Vagina (tissue), 2 donors: ENCODE measurements around the gene ANKRD60. TPM values are rescaled to one million over a fixed set of nuclear protein-coding genes. Genes with fewer than 3 reads are reported as not detected.
A peak's percentile ranks its signal among the peaks of the same experiment; 100 is the strongest.

Source experiments
- DNase-seq, 2 donors: peaks; one replicate each; pipeline ENCODE4 v3.0.0-alpha.2; 2017; ENCODE audit errors: extremely low spot score in 2 of 2
- H3K27ac ChIP-seq: fragments of 200-600 bp; sonication (generic); one replicate; pipeline ENCODE4 v1.5.1; 2019
- H3K27me3 ChIP-seq: fragments of 200-600 bp; sonication (generic); one replicate; pipeline ENCODE4 v1.5.1; 2019
- H3K36me3 ChIP-seq, 2 donors: fragments of 200-600 bp; sonication (generic); one replicate each; pipeline ENCODE4 v1.5.1; 2017 to 2019
- H3K4me1 ChIP-seq: fragments of 200-600 bp; sonication (generic); one replicate; pipeline ENCODE4 v1.5.1; 2019
- H3K4me3 ChIP-seq, 2 donors: fragments of 200-600 bp; sonication (generic); 1 replicate in 1 of 2; 2 replicates in 1 of 2; pipeline ENCODE4 v1.5.1; 2016 to 2019
- H3K9me3 ChIP-seq: fragments of 200-600 bp; sonication (generic); one replicate; pipeline ENCODE4 v1.5.1; 2019
- CTCF ChIP-seq, 3 experiments: fragments of 450-650 bp in 2 of 3; fragments of 200-600 bp in 1 of 3; sonication (generic) in 1 of 3; IDR thresholded peaks; one replicate each; pipeline ENCODE4 v1.5.1; 2017 to 2019; ENCODE audit warnings: antibody characterized with exemption in 3 of 3, mild to moderate bottlenecking in 2 of 3, moderate library complexity in 2 of 3
- POLR2A ChIP-seq, 2 donors: fragments of 450-650 bp; IDR thresholded peaks; one replicate each; pipeline ENCODE4 v1.6.1; 2017; ENCODE audit warnings: antibody characterized with exemption in 2 of 2, mild to moderate bottlenecking in 2 of 2, moderate library complexity in 2 of 2
- POLR2AphosphoS5 ChIP-seq, 2 donors: sonication (generic); formaldehyde crosslinking; IDR thresholded peaks; one replicate each; pipeline ENCODE4 v1.9.0; 2017; ENCODE audit warnings: antibody characterized with exemption in 2 of 2, mild to moderate bottlenecking in 2 of 2, low read depth in 1 of 2; ENCODE audit not compliant: insufficient read depth in 1 of 2
- intact Hi-C: fragments of 100-400 bp; cut with DNase I; formaldehyde crosslinking; loops from one replicate; pipeline ENCODE4 v1.15.1; 2023
- total RNA-seq: library from RNA; depleted of rRNA; stranded (reverse); fragments of >200 nt; gene quantifications from one replicate; pipeline ENCODE4 v1.2.3, GENCODE V29; 2016

The ANKRD60 gene
- total RNA-seq, 1 donor from 2014 or later = not detected

- Histone ChIP-seq H3K36me3 (no peaks in the 10 kb centered on the region), H3K27me3 (no peaks in the 10 kb centered on the region), H3K4me1 (no peaks in the 10 kb centered on the region), H3K4me3 (no peak overlapping the region), H3K27ac (no peak overlapping the region), H3K9me3 (no peaks in the 10 kb centered on the region)
- TF ChIP-seq POLR2A (IDR thresholded peaks at IDR 0.05) (no peak), CTCF (IDR thresholded peaks at IDR 0.05) (no peak), POLR2AphosphoS5 (IDR thresholded peaks at IDR 0.05; ENCODE audit: insufficient read depth in 1 of 2, low read depth in 1 of 2) (no peak)
- intact Hi-C loops = loop anchor here (10.0 kb wide), 2 partner anchors 420 to 810 kb away; no protein-coding TSS in a partner anchor
- DNase-seq = no peak
Measured at GRCh38 chr20:58195047-58195446, 33.4 kb downstream of the ANKRD60 start.

- no peak overlapping the region for H3K4me3 ChIP-seq
- no peak for DNase-seq
- no peaks in the 10 kb centered on the region for H3K27me3 ChIP-seq
- intact Hi-C loops = loop anchor here (10.0 kb wide), 2 partner anchors 419 to 809 kb away; no protein-coding TSS in a partner anchor
- no peak for TF ChIP-seq CTCF (IDR thresholded peaks at IDR 0.05)
- TF ChIP-seq POLR2AphosphoS5 (IDR thresholded peaks at IDR 0.05; ENCODE audit: insufficient read depth in 1 of 2, low read depth in 1 of 2) = no peak
- TF ChIP-seq POLR2A (IDR thresholded peaks at IDR 0.05) = no peak
- H3K36me3 ChIP-seq = no peaks in the 10 kb centered on the region
- no peak overlapping the region for H3K27ac ChIP-seq
- no peaks in the 10 kb centered on the region for H3K4me1 ChIP-seq
- H3K9me3 ChIP-seq = no peaks in the 10 kb centered on the region
Measured at GRCh38 chr20:58194175-58194791, 34.2 kb downstream of the ANKRD60 start.

GRCh38 chr20:58192567-58192966 lies 35.9 kb downstream of the ANKRD60 start:
- no peaks in the 10 kb centered on the region for H3K4me1 ChIP-seq
- intact Hi-C loops = loop anchor here (10.0 kb wide), 2 partner anchors 418 to 808 kb away; no protein-coding TSS in a partner anchor
- no peak overlapping the region for H3K27ac ChIP-seq
- DNase-seq = no peak
- H3K9me3 ChIP-seq = no peaks in the 10 kb centered on the region
- TF ChIP-seq CTCF (IDR thresholded peaks at IDR 0.05) = peak in 1 of 3 experiments; percentile 13
- TF ChIP-seq POLR2A (IDR thresholded peaks at IDR 0.05) = no peak
- no peaks in the 10 kb centered on the region for H3K27me3 ChIP-seq
- no peak overlapping the region for H3K4me3 ChIP-seq
- no peaks in the 10 kb centered on the region for H3K36me3 ChIP-seq

GRCh38 chr20:58192065-58192464 lies 36.4 kb downstream of the ANKRD60 start:
- intact Hi-C loops = loop anchor here (10.0 kb wide), 2 partner anchors 417 to 807 kb away; no protein-coding TSS in a partner anchor
- H3K27ac ChIP-seq = no peak overlapping the region

GRCh38 chr20:58188527-58188926 lies 39.9 kb downstream of the ANKRD60 start:
- H3K27ac ChIP-seq = no peak overlapping the region
- no peaks in the 10 kb centered on the region for H3K27me3 ChIP-seq
- TF ChIP-seq CTCF (IDR thresholded peaks at IDR 0.05) = no peak
- no peak for TF ChIP-seq POLR2A (IDR thresholded peaks at IDR 0.05)
- no peak for TF ChIP-seq POLR2AphosphoS5 (IDR thresholded peaks at IDR 0.05; ENCODE audit: insufficient read depth in 1 of 2, low read depth in 1 of 2)
- H3K36me3 ChIP-seq = no peaks in the 10 kb centered on the region
- DNase-seq = no peak
- intact Hi-C loops = no loop called here
- no peaks in the 10 kb centered on the region for H3K9me3 ChIP-seq
- no peaks in the 10 kb centered on the region for H3K4me1 ChIP-seq
- H3K4me3 ChIP-seq = no peak overlapping the region

More at GRCh38 chr20:58192065-58192464, 36.4 kb downstream of the ANKRD60 start:
- DNase-seq = no peak
- H3K9me3 ChIP-seq = no peaks in the 10 kb centered on the region
- no peaks in the 10 kb centered on the region for H3K27me3 ChIP-seq
- no peak overlapping the region for H3K4me3 ChIP-seq
- TF ChIP-seq POLR2AphosphoS5 (IDR thresholded peaks at IDR 0.05; ENCODE audit: insufficient read depth in 1 of 2, low read depth in 1 of 2) (no peak), POLR2A (IDR thresholded peaks at IDR 0.05) (no peak)
- H3K36me3 ChIP-seq = no peaks in the 10 kb centered on the region
- no peaks in the 10 kb centered on the region for H3K4me1 ChIP-seq
